Lower leg skin (tissue), 4 donors: ENCODE data around the gene PPP1R9B. TPM values are rescaled to one million over a fixed set of nuclear protein-coding genes. Genes with fewer than 3 reads are reported as not detected.

ENCODE experiments used
- DNase-seq, 2 donors: peaks; one replicate each; pipeline ENCODE4 v3.0.0-alpha.2; 2019; ENCODE audit warnings: low spot score in 2 of 2
- H3K4me3 ChIP-seq: fragments of 200-600 bp; sonication (generic); 2 replicates; pipeline ENCODE4 v1.5.1; 2017; ENCODE audit warnings: mild to moderate bottlenecking, low read depth; ENCODE audit not compliant: poor library complexity, severe bottlenecking
- CTCF ChIP-seq, 3 donors: fragments of 450-650 bp; IDR thresholded peaks; one replicate each; pipeline ENCODE4 v1.5.1; 2016; ENCODE audit warnings: antibody characterized with exemption in 3 of 3, mild to moderate bottlenecking in 3 of 3, moderate library complexity in 2 of 3
- POLR2A ChIP-seq, 2 donors: fragments of 450-650 bp; IDR thresholded peaks; one replicate each; pipeline ENCODE4 v1.6.1; 2016 to 2017; ENCODE audit warnings: antibody characterized with exemption in 2 of 2, mild to moderate bottlenecking in 1 of 2, moderate library complexity in 1 of 2
- WGBS, 2 donors: methylation state at CpG; one replicate each; pipeline ENCODE4 v1.1.5; 2018; 5-methylcytosine and 5-hydroxymethylcytosine counted together
- intact Hi-C: fragments of 100-400 bp; cut with DNase I; formaldehyde crosslinking; loops from one replicate; pipeline ENCODE4 v1.15.0; 2023; ENCODE audit warnings: low total_unique reads
- total RNA-seq, 4 donors: library from RNA; depleted of rRNA; stranded (reverse); fragments of >200 nt; gene quantifications; one replicate each; pipeline ENCODE4 v1.1.0, GENCODE V29; 2016

PPP1R9B gene
- total RNA-seq, 4 donors from 2014 or later = 20.7 to 31.9 (median 29.5) TPM

DNA sequence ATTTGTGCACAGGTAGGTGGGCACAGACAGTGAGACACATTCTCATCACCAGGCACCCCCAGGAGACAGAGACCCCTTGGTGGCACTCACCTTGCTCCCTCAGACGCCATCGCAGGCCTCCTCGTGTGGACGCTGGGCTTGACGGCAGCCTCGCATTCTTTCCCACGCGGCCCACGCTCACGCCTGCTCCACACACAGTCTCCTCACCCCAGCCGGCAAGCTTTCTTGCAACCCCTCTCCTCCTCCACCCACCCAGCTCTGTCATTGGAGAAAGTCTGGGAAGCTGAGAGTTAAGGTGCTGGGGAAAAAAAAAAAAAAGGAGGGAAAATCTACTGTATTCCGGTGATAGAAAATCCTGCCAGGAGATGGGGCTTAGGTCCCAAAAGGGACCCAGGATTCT lies 30.1 kb upstream of the PPP1R9B start:
- no peak overlapping the region for H3K4me3 ChIP-seq
- WGBS, 2 donors = 84 to 89% methylated on average over 12 of the region's 12 CpGs
- intact Hi-C loops = no loop called here
- TF ChIP-seq POLR2A (IDR thresholded peaks at IDR 0.05) = no peak
- TF ChIP-seq CTCF (IDR thresholded peaks at IDR 0.05) = no peak
- no peak for DNase-seq

DNA sequence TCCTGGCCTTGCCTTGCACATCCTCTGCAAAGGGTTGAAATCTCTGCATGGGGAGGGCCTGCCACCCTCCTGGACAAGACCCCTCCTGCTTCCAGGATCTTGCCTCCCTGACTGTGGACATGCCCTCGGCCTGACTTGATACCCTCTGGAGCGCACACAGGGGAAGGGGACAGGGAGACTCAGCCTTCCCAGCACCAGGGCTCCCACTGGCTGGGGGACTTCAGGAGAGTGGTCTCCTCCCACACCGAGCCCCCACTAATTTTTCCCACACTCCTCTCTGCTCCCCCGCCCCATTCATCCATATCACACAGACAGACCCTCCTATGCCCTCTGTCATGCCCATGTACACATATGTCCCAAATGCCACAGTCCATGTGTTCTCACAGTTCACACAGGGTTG lies 29.6 kb upstream of the PPP1R9B start:
- TF ChIP-seq CTCF (IDR thresholded peaks at IDR 0.05) = no peak
- TF ChIP-seq POLR2A (IDR thresholded peaks at IDR 0.05) = no peak
- no peak overlapping the region for H3K4me3 ChIP-seq
- WGBS, 2 donors = 83 to 92% methylated on average over 4 of the region's 4 CpGs
- no peak for DNase-seq
- intact Hi-C loops = no loop called here

DNA sequence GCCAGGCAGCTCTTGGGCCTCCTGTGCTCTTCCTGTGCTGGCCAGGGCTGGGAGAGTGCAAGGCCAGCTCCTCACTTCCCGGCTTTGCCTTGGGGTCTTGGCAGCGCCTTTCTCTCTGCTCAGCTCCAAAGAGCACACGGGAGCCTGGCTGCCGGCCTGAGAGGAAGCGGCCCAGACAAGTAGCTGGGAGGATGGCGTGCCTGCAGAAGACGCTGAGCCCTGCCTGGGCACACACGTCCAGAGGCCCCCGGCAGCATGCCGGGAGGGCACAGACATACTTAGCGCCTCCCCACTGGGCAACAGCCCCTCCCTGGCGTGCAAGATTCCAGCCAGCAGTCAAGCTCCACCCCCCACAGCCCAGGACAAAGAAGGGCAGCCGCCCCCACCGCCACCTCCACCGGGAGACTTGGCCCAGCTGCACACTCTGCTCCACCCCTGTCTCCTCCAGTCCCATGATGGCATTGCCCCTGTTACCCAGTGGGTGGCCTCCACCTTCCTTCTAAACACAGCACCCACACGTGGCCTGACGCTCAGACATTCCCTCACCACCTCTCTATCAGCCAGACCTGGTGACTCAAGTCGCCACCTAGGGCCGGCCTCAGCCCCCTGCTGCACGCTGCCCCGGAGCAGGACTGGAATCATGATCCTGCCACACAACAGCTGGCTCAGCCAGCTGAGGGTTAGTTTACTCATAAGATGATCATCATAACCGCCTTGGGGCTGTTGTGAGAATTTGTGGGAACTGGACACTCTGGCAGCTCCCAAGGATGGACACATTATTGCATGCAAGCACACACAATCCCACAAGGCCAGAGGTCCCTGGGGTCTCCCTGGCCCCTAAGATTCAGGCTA lies 27.7 kb upstream of the PPP1R9B start:
- intact Hi-C loops = no loop called here
- no peak for DNase-seq
- 4 to 16% methylated on average over 12 to 21 of the region's 22 CpGs for WGBS, 2 donors
- H3K4me3 ChIP-seq = no peak overlapping the region
- TF ChIP-seq CTCF (IDR thresholded peaks at IDR 0.05) (peak in 1 of 3 donors; percentile 45), POLR2A (IDR thresholded peaks at IDR 0.05) (no peak)

GRCh38 chr17:50177476-50177875 lies 27.0 kb upstream of the PPP1R9B start:
- TF ChIP-seq CTCF (IDR thresholded peaks at IDR 0.05) (no peak), POLR2A (IDR thresholded peaks at IDR 0.05) (no peak)
- 59 to 71% methylated on average over 10 of the region's 10 CpGs for WGBS, 2 donors
- DNase-seq = no peak
- no peak overlapping the region for H3K4me3 ChIP-seq
- intact Hi-C loops = no loop called here

DNA sequence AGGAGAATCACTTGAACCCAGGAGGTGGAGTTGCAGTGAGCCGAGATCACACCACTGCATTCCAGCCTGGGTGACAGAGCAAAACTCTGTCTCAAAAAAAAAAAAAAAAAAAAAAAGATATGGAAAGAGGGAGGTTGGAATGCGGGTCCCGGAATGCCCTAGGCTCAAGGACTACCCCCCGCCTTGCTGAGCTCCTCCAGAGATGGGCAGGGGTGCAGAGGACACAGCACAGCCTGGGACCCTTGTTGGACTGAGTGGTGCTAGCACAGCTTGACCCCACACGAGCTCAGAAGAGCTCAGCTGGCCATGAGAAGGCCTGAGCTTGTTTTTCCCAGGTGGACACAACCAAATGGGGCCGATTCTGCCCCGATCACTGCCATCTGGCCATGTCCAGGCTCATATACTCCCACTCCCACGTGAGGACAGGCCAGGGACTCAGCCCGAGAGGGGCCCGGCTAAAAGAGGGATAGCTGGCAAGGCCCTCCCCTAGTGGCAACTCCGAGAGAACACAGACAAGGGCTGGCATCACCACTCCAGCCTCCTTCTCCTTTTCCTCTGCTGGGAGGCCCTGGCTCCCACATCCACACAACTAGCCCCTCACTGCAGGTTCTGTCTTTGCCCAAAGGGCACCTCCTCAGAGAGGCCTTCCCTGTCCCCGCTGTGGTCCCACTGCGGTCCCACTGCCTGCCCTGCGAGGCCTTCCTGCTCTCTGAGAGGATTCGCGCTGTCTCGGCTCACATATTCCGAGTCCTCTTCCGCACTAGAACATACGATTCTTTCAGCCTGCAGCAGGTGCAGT lies 26.3 kb upstream of the PPP1R9B start:
- no peak for DNase-seq
- TF ChIP-seq CTCF (IDR thresholded peaks at IDR 0.05) (no peak), POLR2A (IDR thresholded peaks at IDR 0.05) (no peak)

More for the DNA sequence above, 26.3 kb upstream of the PPP1R9B start:
- 86 to 87% methylated on average over 18 to 19 of the region's 20 CpGs for WGBS, 2 donors
- intact Hi-C loops = no loop called here
- H3K4me3 ChIP-seq = no peak overlapping the region
